Epithelial cell of esophagus (primary cell): ENCODE results near the gene SLC47A1.
"Not testable (repeated sequence)": the region's sequence is repeated elsewhere in the genome, so short reads cannot be mapped to it uniquely, and the experiment has no call there.

Experiments
- DNase-seq: peaks from one replicate; pipeline ENCODE4 v3.0.0; 2010; ENCODE audit warnings: low read depth
- H3K4me3 ChIP-seq: 2 replicates; pipeline ENCODE4 v1.5.1; 2011; ENCODE audit warnings: mild to moderate bottlenecking, low read length, control low read depth
- TF ChIP-seq, protein P1 (sequence below): IDR thresholded peaks from 2 replicates; pipeline ENCODE4 v1.5.1; 2011; ENCODE audit warnings: low read depth, mild to moderate bottlenecking, low read length, control low read depth, inconsistent platforms; ENCODE audit not compliant: insufficient read depth; ENCODE audit errors: missing control alignments

The SLC47A1 gene

GRCh38 chr17:19494961-19495806, 38.5 kb upstream of the SLC47A1 start:
- no peak overlapping the region for H3K4me3 ChIP-seq
- DNase-seq, result no peak
- TF ChIP-seq, protein P1, sequence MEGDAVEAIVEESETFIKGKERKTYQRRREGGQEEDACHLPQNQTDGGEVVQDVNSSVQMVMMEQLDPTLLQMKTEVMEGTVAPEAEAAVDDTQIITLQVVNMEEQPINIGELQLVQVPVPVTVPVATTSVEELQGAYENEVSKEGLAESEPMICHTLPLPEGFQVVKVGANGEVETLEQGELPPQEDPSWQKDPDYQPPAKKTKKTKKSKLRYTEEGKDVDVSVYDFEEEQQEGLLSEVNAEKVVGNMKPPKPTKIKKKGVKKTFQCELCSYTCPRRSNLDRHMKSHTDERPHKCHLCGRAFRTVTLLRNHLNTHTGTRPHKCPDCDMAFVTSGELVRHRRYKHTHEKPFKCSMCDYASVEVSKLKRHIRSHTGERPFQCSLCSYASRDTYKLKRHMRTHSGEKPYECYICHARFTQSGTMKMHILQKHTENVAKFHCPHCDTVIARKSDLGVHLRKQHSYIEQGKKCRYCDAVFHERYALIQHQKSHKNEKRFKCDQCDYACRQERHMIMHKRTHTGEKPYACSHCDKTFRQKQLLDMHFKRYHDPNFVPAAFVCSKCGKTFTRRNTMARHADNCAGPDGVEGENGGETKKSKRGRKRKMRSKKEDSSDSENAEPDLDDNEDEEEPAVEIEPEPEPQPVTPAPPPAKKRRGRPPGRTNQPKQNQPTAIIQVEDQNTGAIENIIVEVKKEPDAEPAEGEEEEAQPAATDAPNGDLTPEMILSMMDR, result no peak

GRCh38 chr17:19495828-19496528, 37.7 kb upstream of the SLC47A1 start:
- DNase-seq, result no peak
- H3K4me3 ChIP-seq, result no peak overlapping the region

DNA sequence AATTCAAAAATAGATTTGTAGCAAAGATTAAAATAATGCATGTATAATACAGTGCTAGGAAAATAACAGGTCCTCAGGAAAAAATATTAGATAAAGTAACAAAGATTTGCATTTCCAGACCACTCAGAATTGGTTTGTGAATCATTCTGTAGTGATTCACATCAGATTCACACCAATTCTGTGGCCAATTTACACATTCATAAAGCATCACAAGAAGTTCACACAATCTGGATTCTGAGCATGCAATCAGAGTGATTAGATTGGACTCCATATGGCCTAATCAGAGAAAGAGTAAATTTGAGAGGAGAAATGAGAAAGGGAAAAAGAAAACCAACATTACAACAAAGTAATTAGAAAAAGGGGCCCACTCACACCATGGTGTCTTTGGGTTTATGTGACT, 36.0 kb upstream of the SLC47A1 start:
- DNase-seq, result no peak
- TF ChIP-seq, protein P1, result no peak
- H3K4me3 ChIP-seq, result no peak overlapping the region

More at GRCh38 chr17:19495828-19496528, 37.7 kb upstream of the SLC47A1 start:
- TF ChIP-seq, protein P1, result no peak

DNA sequence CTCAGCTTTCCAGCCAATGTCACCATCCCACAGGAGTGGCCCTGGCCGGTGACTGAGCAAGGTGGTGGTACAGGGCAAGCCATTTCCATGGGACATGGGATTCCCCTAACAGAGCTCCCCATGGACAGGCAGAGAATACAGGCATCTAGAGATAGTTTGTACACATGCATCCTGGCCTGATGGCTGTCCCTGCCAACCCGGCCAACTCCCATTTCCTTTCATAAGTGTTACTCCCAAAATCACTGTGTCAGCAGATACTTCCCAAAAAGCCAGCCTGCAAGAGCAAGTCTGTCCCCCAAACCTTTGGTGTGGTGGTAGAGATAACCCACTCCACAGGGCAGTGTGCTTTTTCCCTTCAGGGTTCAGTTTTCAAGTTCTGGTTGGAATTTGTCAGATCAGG, 32.4 kb upstream of the SLC47A1 start:
- H3K4me3 ChIP-seq, result no peak overlapping the region
- TF ChIP-seq, protein P1, result no peak
- no peak for DNase-seq

DNA sequence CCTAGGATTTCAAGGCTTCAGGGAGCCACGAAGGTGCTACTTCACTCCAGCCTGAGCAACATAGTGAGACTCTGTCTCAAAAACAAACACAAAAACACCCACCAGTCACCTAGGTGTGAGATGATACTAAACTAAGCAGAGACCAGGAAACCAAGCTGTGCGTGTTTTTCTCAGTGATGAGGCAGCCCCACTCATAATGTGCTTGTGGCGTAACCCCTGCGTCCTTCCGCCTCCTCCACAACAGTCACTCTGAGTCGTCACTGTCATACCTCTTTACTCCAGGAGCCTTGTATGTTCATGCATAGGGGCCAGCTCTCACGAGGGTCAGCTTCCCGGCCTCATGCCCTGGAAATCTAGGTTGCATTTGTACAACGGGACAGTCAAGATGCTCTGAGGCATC, 31.1 kb upstream of the SLC47A1 start:
- TF ChIP-seq, protein P1, result no peak
- DNase-seq, result peak; percentile 26
- H3K4me3 ChIP-seq, result no peak overlapping the region

DNA sequence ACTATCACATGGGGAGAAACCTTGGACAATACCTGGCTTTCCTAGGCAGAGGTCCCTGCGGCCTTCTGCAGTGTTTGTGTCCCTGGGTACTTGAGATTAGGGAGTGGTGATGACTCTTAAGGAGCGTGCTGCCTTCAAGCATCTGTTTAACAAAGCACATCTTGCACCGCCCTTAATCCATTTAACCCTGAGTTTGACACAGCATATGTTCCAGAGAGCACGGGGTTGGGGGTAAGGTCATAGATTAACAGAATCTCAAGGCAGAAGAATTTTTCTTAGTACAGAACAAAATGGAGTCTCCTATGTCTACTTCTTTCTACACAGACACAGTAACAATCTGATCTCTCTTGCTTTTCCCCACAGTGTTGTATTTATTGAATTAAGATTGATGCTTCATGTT, 28.1 kb upstream of the SLC47A1 start:
- not testable (repeated sequence) for DNase-seq, H3K4me3 ChIP-seq

GRCh38 chr17:19507775-19508576, 25.7 kb upstream of the SLC47A1 start:
- TF ChIP-seq, protein P1, result no peak
- peak; percentile 91 for DNase-seq
- H3K4me3 ChIP-seq, result peak overlapping the region; percentile 73
